GM21367 (cell line): ENCODE measurements around the gene UMAD1.

Experiments used
- ATAC-seq: cut with Tn5 transposase; IDR thresholded peaks from one replicate; pipeline ENCODE4 v1.9.1; 2021; ENCODE audit not compliant: unreplicated experiment

Gene UMAD1

DNA sequence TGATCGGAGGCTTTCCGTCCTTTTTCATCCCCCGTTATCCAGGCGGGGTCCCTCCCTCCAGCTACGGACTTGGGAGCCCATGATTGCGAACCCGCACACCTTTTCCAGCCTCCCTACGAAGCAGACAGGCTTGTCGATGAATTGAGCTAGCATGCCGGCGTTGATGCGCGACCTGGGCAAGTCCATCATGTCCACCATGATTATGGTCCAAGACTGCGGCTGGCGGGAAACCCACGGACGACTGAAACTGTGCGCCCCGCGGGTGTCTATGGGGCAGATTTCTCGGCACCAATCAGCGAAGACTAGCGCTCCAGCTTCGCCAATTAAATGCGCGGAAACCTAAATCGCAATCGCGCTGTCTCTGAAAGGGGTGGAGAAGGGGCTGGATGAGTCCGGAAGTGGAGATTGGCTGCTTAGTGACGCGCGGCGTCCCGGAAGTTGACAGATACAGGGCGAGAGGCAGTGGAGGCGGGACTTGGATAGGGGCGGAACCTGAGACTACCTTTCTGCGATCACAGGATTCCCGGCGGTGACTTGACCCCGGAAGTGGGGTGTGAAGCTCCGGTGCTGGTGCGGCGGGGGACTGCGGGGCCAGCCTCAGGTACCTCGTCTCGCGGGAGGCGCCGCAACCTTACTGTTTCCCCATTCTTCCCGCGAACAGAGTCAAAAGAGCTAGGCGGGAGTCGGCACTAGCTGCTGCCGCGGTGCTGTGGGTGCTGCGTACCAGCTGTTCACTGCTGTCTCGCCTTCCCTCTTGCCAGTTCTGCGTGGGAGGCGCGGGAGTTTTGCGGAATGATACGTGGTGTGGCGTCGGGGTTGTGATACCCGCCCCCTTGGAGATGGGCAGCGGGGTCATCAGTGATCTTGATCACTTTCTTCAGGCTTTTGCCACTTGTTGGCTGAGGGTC is at the start of gene UMAD1:
Gene UMAD1 (plus strand): TSS at position 532 of the 908 bp plus-strand sequence. CDS start 32,620 bp downstream, outside the sequence.
- peak; percentile 96 for ATAC-seq

DNA sequence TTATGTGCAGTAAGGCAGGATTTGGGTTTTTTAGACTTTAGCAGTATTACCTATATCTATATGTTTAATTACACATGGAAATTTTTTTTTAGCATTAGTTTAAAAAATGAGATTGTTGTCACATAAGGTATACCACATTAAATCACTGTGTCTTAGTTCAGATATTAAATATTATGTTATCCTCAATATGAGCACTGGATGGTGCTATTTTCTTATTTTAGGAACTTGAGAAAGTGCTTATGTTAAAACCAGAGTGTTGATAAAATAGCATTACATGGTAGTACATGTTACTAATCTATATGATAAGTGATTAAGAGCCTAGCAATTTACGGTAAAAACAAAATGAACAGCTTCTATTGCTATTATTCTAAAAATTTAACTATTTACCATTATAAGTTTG is 45.1 kb upstream of the UMAD1 start:
- no peak for ATAC-seq

- no peak for ATAC-seq
Measured at GRCh38 chr7:7596176-7596575, 44.4 kb upstream of the UMAD1 start.

- ATAC-seq = no peak
Measured at GRCh38 chr7:7607010-7607409, 33.5 kb upstream of the UMAD1 start.

DNA sequence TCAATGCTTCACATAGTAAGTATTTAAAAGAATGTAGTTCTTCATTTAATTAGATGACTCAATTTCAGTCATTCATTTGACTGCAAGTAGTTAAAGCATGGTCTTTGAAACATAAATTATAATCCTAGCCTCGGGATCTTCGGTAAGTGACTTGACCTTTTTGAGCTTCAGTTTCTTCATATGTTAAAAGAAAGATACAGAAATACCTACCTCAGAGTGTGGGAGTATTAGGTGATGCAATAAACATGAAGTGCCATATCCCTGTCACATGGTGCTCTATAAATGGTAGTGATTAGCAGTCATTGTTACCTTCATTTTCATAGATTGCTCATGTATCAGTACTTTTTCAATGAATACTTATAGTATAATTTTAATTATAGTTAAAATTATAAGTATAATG is 31.2 kb upstream of the UMAD1 start:
- no peak for ATAC-seq

DNA sequence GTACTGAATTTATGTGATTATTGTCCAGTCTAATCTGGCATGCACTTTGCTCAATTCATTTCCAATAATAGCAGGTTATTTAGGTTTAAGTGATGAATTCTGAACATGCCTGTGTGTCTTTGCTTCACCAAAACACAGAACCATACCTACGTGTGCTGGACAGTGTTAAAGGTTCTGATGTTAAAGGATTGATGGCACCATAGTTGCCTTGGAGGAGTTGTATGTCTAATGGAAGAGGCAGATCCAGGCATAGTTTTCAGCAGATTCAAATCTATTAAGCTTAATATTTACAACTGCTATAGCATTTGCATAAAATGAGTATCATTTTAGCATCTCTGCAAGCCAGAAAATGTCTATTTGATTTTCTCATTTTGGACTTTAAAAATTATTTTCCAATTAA is 28.0 kb upstream of the UMAD1 start:
- ATAC-seq = no peak

GRCh38 chr7:7613210-7613609 is 27.3 kb upstream of the UMAD1 start:
- ATAC-seq = no peak

DNA sequence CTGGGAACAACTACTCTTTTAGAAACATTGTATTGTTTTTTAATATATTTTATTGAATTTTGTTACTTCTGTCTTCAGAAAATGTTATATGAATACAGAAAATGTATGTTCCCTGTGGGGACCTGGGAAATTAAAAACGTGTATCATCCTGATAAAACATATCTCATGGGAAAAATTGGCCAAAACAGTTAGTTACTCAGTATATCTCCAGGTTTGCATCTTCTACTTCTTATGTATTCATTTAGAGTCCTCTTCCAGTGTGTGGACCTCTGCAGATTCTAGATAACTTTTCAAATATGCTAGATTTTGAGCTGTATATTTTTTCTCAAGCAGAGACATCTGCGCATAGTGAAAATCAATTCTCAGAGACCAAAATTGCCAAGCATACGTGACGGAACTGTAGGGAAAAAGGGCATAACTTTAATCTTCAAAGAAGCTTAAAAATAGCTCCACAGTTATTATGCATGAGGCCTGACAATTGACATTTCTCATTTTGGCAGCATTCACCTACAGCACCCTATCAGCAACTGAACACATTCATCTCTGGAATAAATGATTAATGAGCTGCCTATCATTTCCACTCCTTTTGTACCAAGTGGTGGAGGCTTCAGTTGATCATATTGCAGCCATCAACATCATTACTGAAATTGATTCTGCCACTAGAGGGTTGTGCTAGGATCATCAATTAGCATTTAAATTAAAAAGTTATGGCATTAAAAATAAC is 26.4 kb upstream of the UMAD1 start:
- no peak for ATAC-seq

GRCh38 chr7:7617550-7617949 is 23.0 kb upstream of the UMAD1 start:
- no peak for ATAC-seq

- ATAC-seq = no peak
Measured at GRCh38 chr7:7618410-7618809, 22.1 kb upstream of the UMAD1 start.

- ATAC-seq = no peak
Measured at GRCh38 chr7:7620236-7620635, 20.3 kb upstream of the UMAD1 start.

- ATAC-seq = no peak
Measured at GRCh38 chr7:7620644-7621210, 19.8 kb upstream of the UMAD1 start.

- ATAC-seq = no peak
Measured at GRCh38 chr7:7628476-7628875, 12.1 kb upstream of the UMAD1 start.

DNA sequence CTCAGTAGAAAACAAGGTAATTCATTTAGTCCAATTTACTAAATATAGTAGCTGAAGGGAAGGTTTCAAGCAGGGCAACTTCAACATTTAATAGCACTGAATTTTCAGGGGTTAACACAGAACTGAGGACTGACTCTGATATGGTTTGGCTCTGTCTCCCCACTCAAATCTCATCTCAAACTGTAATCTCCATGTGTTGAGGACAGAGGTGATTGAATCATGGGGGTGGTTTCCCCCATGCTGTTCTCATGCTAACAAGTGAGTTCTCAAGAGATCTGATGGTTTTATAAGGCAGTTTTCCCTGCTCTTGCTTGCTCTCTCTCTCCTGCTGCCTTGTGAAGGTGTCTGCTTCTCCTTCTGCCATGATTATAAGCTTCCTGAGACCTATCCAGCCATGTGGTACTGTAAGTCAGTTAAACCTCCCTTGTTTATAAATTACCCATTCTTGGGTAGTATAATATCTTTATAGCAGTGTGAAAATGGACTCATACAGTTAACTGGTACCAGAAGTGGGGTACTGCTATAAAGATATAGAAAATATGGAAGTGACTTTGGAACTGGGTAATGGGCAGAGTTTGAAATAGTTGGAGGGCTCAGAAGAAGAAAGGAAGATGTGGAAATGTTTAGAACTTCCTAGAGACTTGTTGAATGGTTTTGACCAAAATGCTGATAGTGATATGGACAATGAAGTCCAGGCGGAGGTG is 9.8 kb upstream of the UMAD1 start:
- ATAC-seq = no peak

- ATAC-seq = no peak
Measured at GRCh38 chr7:7639421-7639820, 1.1 kb upstream of the UMAD1 start.

DNA sequence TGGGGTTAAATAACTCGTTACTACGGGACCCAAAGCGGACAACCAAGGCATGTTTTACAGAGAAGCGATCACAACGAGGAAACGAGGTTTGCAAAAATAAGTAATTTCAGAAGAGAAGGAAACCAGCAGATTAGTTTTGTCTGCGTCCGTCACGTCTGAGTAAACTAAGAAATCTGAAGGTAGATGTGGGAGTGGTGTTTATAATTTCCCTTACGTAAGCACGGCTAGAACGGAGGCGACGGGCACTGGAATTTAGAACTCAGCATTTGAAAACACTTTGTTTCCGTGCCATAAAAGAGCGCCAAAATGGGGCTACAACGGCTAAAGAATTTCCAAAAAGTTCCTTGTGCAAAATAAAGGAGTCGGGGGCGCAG is 718 bp upstream of the UMAD1 start:
- ATAC-seq = no peak

DNA sequence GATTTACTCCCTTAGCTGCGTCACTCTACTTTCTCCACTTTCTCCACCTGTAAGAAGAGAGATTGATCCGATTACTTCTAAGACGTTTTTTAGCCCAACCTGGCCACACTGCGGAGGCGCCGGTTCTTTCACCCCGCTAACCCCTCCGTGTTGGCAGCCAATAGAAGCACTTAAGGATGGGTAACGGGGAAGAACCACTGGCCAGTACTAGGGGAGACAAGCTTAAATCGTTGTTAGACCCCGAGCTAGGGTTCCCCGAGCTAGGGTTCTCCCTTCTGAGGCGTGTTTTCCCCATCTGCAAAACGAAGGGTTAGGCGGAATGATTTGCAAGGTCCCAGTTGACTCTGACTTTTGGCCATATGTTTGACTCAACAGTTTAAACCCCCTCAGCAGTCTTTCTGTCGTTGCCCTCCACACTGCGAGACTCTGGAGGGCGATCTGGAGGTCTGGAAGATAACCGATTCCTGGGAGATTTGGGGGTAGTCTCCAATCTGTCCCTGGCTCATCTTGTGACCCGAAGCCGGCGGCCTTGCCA is 644 bp downstream of the UMAD1 start:
- ATAC-seq = peak; percentile 4

DNA sequence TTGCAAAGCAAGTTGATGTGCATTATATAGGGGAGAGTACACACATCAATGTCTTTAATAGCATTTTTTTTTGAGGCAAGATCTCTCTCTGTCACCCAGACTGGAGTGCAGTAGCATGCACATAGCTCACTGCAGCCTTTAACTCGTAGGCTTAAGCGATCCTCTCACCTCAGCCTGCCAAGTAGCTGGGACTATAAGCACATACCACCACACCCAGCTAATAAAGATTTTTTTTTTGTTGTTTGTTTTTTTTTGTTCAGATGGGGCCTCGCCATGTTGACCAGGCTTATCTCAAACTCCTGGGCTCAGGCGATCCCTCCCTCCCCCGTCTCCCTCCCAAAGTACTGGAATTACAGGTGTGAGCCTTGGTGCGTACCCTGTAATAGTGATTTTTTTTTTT is 1.5 kb downstream of the UMAD1 start:
- ATAC-seq = no peak

DNA sequence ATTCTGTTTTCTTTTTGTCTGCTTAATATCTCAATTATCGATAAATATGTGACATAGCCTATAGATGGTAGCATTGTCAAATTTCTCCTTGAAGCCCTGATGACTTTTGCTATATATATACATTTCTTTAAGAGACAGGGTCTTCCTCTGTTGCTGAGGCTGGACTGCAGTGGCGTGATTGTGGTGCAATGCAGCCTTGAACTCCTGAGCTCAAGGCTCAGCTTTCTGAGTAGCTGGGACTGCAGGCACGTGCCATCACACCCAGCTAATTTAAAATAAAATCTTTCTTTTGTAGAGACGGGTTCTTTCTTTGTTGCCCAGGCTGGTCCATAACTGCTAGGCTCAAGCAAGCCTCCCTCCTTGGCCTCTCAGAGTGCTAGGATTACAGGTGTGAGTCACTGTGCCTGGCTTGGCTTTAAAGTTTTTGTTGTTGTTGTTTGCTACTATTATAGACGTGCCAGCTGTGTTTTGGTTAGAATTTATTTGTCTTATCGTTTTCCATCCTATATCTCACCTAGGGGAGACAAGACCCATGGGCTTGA is 7.0 kb downstream of the UMAD1 start:
- ATAC-seq = no peak

DNA sequence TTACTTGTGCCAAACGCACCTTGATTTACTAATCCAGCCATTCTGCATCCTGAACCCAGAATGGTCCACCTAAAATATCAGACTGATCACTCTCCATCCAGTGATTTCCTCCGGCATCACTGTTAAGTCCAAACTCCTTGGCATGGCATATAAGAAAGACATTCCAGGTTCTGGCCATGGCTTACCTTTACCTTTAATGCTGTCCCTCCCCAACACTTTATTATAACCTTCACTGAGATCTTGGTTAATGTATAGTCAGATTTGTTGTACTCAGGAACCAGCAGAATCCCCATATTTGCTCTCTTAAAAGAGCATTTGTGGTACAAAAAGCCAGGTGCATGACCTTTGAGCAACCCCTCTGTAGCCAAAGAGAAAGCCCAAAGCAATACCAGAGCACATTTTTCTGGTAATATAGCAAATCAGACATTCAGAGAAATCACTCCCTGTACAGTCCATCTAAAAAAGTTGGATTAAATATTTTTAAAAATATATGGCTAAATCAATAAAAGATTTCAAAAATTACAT is 10.2 kb downstream of the UMAD1 start:
- ATAC-seq = no peak

- no peak for ATAC-seq
Measured at GRCh38 chr7:7651479-7651878, 10.9 kb downstream of the UMAD1 start.
